ENCODE data around the gene ITIH3. TPM values are rescaled to one million over a fixed set of nuclear protein-coding genes. Genes with fewer than 3 reads are reported as not detected.
"Not testable (repeated sequence)": the region's sequence is repeated elsewhere in the genome, so short reads cannot be mapped to it uniquely, and the experiment has no call there.

ITIH3 gene
- total RNA-seq, 2 experiments from 2014 or later: not detected

DNA sequence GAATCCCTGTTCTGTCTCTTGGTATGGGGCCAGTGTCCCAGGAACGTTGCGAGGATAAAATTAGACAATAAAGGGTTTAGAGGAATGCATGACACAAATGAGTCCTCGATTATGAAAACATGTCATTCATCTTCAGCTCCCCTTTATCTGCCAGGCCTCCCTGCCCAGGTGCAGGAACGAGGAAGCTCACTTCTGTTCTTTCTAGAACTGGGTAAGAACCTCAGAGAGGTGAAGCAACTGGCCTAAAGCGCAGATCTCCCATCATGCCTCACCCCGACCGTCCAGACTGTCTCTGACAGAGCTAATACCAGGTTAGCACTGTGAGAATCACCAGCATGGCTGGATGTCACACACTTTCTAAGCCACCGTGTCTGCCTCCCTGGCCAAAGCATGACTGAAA is 18.7 kb upstream of the ITIH3 start:
- Histone ChIP-seq H3K36me3 (ENCODE audit: insufficient read depth, low read length) (no peaks in the 10 kb centered on the region), H3K9me3 (ENCODE audit: control insufficient read depth in 1 of 2, insufficient read depth in 1 of 2, low read length in 2 of 2) (no peaks in the 10 kb centered on the region), H3K4me3 (ENCODE audit: low read length) (no peak overlapping the region), H3K27me3 (ENCODE audit: control insufficient read depth in 1 of 2, insufficient read depth in 2 of 2, low read length in 2 of 2) (no peaks in the 10 kb centered on the region), H3K4me1 (ENCODE audit: insufficient read depth, low read length) (peaks cover 5% of the 10 kb centered on the region), H3K27ac (ENCODE audit: low read depth in 1 of 2, low read length in 2 of 2) (no peak overlapping the region)
- ChIA-PET POLR2A (no interaction called here), CTCF (no interaction called here)
- no peak for ATAC-seq (ENCODE audit: poor library complexity)
- H3K27ac Mint-ChIP-seq: no peak overlapping the region
- no peaks in the 10 kb centered on the region for H3K9me3 Mint-ChIP-seq
- H3K36me3 Mint-ChIP-seq (ENCODE audit: low read depth): no peaks in the 10 kb centered on the region
- TF ChIP-seq, protein P1, sequence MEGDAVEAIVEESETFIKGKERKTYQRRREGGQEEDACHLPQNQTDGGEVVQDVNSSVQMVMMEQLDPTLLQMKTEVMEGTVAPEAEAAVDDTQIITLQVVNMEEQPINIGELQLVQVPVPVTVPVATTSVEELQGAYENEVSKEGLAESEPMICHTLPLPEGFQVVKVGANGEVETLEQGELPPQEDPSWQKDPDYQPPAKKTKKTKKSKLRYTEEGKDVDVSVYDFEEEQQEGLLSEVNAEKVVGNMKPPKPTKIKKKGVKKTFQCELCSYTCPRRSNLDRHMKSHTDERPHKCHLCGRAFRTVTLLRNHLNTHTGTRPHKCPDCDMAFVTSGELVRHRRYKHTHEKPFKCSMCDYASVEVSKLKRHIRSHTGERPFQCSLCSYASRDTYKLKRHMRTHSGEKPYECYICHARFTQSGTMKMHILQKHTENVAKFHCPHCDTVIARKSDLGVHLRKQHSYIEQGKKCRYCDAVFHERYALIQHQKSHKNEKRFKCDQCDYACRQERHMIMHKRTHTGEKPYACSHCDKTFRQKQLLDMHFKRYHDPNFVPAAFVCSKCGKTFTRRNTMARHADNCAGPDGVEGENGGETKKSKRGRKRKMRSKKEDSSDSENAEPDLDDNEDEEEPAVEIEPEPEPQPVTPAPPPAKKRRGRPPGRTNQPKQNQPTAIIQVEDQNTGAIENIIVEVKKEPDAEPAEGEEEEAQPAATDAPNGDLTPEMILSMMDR (IDR thresholded peaks at IDR 0.05): no peak
- intact Hi-C loops (cut with DNase I, micrococcal nuclease): no loop called here
- H3K27me3 Mint-ChIP-seq: no peaks in the 10 kb centered on the region
- no peak overlapping the region for H3K4me3 Mint-ChIP-seq
- peak in 1 of 14 experiments; percentile 1 for DNase-seq
- H3K4me1 Mint-ChIP-seq (ENCODE audit: low read depth): peaks cover 5% of the 10 kb centered on the region

- H3K36me3 Mint-ChIP-seq (ENCODE audit: low read depth); H3K27me3 Mint-ChIP-seq; H3K27ac ChIP-seq (ENCODE audit: low read depth in 1 of 2, low read length in 2 of 2); POLR2A ChIA-PET; intact Hi-C loops (cut with DNase I, micrococcal nuclease); H3K4me1 ChIP-seq (ENCODE audit: insufficient read depth, low read length); H3K4me1 Mint-ChIP-seq (ENCODE audit: low read depth); H3K4me3 Mint-ChIP-seq; H3K27ac Mint-ChIP-seq; H3K9me3 ChIP-seq (ENCODE audit: control insufficient read depth in 1 of 2, insufficient read depth in 1 of 2, low read length in 2 of 2); H3K36me3 ChIP-seq (ENCODE audit: insufficient read depth, low read length); H3K27me3 ChIP-seq (ENCODE audit: control insufficient read depth in 1 of 2, insufficient read depth in 2 of 2, low read length in 2 of 2); H3K4me3 ChIP-seq (ENCODE audit: low read length); ATAC-seq (ENCODE audit: poor library complexity); H3K9me3 Mint-ChIP-seq; DNase-seq: not testable (repeated sequence)
- CTCF ChIA-PET: interaction anchor here (0.7 kb wide), 1 partner anchor 354 kb away, joined by 4 read pairs; the partner anchor contains the start of gene RFT1
Measured at GRCh38 chr3:52776486-52776885, 18.1 kb upstream of the ITIH3 start.

GRCh38 chr3:52777127-52777958 is 17.3 kb upstream of the ITIH3 start, which contains the start of gene ITIH1:
Gene ITIH1, plus strand, starts transcription at chr3:52777599. Its CDS starts 17 bp downstream, at chr3:52777616.
- intact Hi-C loops (cut with DNase I, micrococcal nuclease): no loop called here
- ATAC-seq (ENCODE audit: poor library complexity) (no peak), DNase-seq (no peak)
- no peaks in the 10 kb centered on the region for H3K36me3 Mint-ChIP-seq (ENCODE audit: low read depth)
- H3K27me3 ChIP-seq (ENCODE audit: control insufficient read depth in 1 of 2, insufficient read depth in 2 of 2, low read length in 2 of 2): no peaks in the 10 kb centered on the region
- H3K9me3 Mint-ChIP-seq: no peaks in the 10 kb centered on the region
- POLR2A ChIA-PET: no interaction called here
- no peaks in the 10 kb centered on the region for H3K27me3 Mint-ChIP-seq
- TF ChIP-seq, protein P1 (IDR thresholded peaks at IDR 0.05): no peak
- H3K4me3 Mint-ChIP-seq: no peak within 1 kb of the TSS
- H3K27ac Mint-ChIP-seq: no peak within 1 kb of the TSS
- no peak within 1 kb of the TSS for H3K4me3 ChIP-seq (ENCODE audit: low read length)
- no peaks in the 10 kb centered on the region for H3K36me3 ChIP-seq (ENCODE audit: insufficient read depth, low read length)
- no peaks in the 10 kb centered on the region for H3K4me1 Mint-ChIP-seq (ENCODE audit: low read depth)
- CTCF ChIA-PET: no interaction called here
- H3K4me1 ChIP-seq (ENCODE audit: insufficient read depth, low read length): no peaks in the 10 kb centered on the region
- no peaks in the 10 kb centered on the region for H3K9me3 ChIP-seq (ENCODE audit: control insufficient read depth in 1 of 2, insufficient read depth in 1 of 2, low read length in 2 of 2)
- no peak within 1 kb of the TSS for H3K27ac ChIP-seq (ENCODE audit: low read depth in 1 of 2, low read length in 2 of 2)
